A549 treated with AZD9567 at 1 μM for 4 hours (cell line): ENCODE measurements around the gene PLPP6. TPM values are rescaled to one million over a fixed set of nuclear protein-coding genes. Genes with fewer than 3 reads are reported as not detected.

ENCODE experiments used
- total RNA-seq: library from RNA; stranded (reverse); fragments of 200-300 nt; extraction: Qiagen RNA extraction; gene quantifications from 5 replicates; pipeline ENCODE4 v1.2.3, GENCODE V29; 2022; ENCODE audit not compliant: insufficient read depth

Gene PLPP6
- 9.3 to 13.4 TPM (median 11.1 TPM) in 5 replicates for total RNA-seq

DNA sequence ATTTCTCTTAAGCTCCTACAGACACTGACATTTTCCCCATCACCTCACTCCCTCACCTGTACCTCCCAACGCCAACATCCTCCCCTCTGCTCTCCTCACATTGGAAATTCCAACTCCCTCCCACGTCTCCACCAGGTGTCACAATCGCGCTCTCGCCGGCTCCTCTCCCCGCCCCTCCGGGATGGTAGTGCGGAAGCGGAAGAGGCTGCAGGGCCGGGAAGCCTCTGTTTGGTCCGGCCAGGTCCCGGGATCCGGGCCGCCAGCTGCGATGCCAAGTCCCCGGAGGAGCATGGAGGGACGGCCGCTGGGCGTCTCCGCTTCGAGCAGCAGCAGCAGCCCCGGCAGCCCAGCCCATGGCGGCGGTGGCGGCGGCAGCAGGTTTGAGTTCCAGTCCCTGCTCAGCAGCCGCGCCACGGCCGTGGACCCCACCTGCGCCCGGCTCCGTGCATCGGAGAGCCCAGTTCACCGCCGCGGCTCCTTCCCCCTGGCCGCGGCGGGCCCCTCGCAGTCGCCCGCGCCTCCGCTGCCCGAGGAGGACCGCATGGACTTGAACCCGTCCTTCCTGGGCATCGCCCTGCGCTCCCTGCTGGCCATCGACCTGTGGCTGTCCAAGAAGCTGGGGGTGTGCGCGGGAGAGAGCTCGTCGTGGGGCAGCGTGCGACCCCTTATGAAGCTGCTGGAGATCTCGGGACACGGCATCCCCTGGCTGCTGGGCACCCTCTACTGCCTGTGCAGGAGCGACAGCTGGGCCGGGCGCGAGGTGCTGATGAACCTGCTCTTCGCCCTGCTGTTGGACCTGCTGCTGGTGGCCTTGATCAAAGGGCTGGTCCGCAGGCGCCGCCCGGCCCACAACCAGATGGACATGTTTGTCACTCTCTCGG is at the start of gene PLPP6:
PLPP6 (plus strand) TSS at position 187 of the 881 bp plus-strand sequence; CDS start at position 269, 82 bp downstream.

DNA sequence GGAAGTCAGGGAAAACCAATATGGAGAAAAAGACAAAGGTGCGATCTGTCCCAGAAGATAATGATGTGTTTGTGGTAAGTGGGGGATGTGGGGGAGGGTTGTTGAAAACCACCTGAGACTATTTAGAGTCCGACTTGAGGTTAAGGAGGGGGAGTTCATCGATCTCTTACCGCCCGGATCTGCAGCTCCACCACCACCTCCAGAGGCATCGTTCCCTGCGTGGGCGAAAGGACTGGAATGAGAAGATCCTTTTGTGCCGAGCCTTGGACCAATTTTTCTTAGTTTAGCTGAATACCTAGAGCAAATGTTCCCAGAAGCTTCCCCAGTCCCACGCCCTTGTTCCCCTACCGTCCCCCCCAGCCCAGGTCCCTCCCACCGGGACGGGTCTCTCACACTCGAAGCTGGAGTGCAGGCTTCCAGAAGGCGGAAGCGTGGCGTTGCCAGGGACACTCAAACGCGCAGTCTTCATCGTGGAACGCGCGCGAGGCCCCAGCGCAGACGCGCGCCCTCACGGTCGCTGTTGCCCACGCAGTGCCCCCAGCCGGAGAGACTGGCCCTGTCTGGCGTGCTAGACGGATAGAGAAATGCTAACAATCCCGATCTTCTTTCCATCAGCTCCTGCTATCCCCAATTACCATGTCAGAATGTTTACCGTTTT is 4.1 kb downstream of the PLPP6 start, which contains the start of gene SPATA6L:
SPATA6L (minus strand) TSS at position 439 of the 658 bp plus-strand sequence; CDS start at position 209, 230 bp downstream.

DNA sequence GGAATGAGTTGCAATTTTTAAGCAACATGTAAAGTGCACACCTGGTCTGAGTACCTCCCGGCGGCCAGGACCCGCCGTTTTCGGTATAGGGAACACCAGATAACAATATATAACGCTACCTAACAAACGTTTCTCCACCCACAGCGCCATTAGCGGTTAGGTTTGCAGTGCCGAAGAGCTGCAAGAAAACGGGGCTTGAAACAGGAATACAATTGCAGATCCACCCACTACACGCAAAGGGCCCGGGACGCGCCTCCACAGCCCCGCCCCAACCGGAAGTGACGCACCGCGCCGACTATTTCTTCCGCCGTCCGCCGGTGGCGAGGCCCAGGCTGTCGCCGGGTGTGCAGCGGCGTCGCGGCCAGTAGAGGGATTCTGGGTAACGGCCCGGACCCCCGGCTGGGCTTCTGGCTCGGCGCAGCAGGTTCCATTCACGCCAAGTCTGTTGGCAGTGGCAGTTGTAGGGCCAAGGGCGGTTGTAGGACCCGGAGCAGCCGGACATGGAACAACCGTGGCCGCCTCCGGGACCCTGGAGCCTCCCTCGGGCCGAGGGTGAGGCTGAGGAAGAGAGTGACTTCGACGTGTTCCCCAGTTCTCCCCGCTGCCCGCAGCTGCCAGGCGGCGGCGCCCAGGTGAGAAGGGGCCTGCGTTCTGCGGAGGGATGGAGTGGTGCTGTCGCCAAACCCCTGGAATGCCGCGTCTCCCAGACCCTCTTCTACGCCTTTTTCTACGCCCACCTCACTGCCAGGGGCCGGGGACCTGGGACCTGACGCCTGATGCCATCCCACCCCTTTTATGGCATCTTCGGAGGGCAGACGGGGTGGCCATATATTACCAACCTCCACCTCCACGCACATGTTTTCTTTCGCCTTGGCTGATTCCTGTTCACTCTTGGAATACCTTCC is 17.4 kb downstream of the PLPP6 start, which contains the start of gene CDC37L1:
CDC37L1 (plus strand) TSS at position 302 of the 905 bp plus-strand sequence; CDS start at position 501, 199 bp downstream.

Other genes starting within 250 kb of the PLPP6 start
- gene SLC1A1, start 171.8 kb upstream of the PLPP6 start, total RNA-seq: 0.86 to 1.5 TPM (median 1.4 TPM) in 5 replicates
- gene SPATA6L, start 4.2 kb downstream of the PLPP6 start, total RNA-seq: 1.6 to 3.9 TPM (median 2.5 TPM) in 5 replicates
- 9.1 to 15.4 TPM (median 13.6 TPM) in 5 replicates for gene CDC37L1, start 17.3 kb downstream of the PLPP6 start, total RNA-seq
- 45.4 to 63.8 TPM (median 59.3 TPM) in 5 replicates for gene AK3, start 78.9 kb downstream of the PLPP6 start, total RNA-seq
- 44.4 to 47.7 TPM (median 46.7 TPM) in 5 replicates for gene RCL1, start 130.7 kb downstream of the PLPP6 start, total RNA-seq